ENCODE data around the gene ASB10. TPM values are rescaled to one million over a fixed set of nuclear protein-coding genes. Genes with fewer than 3 reads are reported as not detected.

ASB10 gene
- total RNA-seq, 2 experiments from 2014 or later, result not detected

DNA sequence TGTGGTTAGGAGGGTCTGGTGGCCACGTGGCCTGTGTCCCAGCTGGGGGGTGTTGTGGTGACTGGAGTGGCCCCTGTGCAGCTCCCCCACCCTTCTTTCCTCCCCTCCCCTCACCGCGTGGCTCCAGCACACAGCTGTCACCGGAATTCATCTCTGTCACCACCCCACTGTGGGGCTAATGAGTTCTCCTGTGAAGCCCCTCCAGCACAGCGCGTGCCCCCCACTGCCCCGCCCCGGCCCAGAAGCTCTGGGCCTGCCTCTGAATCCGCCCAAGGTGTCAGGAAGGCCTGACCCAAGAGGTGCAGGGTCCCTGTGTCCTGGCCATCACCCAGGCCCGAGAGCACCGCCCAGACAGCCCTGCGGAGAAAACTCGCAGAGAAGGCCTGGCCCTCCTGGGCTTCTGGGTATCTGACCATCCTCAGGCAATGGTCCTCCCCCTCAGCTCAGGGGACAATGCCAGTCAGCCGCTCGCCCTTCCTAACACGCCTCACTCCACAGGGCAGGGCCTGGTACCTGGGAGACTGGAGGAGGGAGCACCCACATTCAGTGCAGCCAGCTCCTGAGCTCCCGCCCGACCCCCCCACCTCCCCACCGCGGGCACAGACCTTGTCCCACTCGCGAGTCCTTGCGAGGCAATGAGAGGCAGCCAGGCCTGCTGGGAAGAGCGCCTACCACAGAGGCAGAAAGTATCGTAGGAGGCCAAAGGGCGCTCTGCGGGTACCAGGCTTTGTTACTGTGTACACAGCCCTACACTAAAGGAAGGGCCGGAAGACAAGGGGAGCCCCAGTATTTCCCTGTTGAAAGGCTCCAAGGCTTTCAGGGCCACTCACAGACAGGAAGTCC is 57.7 kb downstream of the ASB10 start:
- DNase-seq, result no peak
- no peaks in the 10 kb centered on the region for H3K4me1 Mint-ChIP-seq (ENCODE audit: low read depth)
- H3K36me3 Mint-ChIP-seq (ENCODE audit: low read depth), result peaks cover 2% of the 10 kb centered on the region
- no peak overlapping the region for H3K4me3 Mint-ChIP-seq
- H3K27ac Mint-ChIP-seq, result no peak overlapping the region
- intact Hi-C loops (cut with micrococcal nuclease), result no loop called here
- CTCF ChIA-PET, result no interaction called here
- H3K9me3 Mint-ChIP-seq, result no peaks in the 10 kb centered on the region
- no peaks in the 10 kb centered on the region for H3K27me3 Mint-ChIP-seq (ENCODE audit: low read depth)

DNA sequence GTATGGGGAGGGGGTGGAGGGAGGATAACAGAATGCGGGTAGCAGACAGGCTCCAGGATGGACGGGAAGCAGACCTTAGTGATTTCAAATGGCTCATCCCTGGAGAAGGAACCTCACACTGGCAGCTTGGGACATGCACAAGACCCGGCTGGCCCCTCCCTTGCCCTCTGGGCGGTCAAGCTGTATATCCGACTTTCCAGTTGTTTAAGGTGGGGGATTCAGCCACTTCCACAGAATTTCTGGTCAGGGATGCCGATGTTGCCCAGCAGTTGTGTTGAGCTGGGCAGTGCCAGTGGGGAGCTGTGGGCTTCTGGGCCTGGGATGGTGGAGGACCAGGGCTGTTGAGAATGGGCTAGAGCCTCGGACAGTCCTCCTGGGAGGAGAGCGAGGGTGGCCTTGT is 58.3 kb downstream of the ASB10 start:
- CTCF ChIA-PET, result no interaction called here

DNA sequence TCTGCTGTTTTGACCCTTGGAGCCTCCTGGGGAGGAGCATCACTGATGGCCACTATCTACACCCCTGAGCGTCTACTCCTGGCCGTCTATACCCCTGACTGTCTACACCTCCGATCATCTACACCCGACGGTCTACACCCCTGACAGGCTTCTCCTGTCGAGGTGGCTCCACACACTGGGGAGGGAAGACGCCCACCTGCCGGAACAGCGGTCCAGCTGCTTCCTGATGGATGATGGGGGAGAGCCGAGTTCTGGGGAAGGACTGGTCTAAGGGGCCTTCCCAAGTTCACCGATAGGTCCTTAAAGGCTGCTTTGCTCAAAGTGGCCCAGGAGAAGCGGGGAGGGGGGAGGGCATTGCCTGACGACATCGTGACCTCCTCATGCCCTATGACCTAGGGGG is 58.9 kb downstream of the ASB10 start:
- Mint-ChIP-seq H3K4me1 (ENCODE audit: low read depth) (peaks cover 4% of the 10 kb centered on the region), H3K27me3 (ENCODE audit: low read depth) (no peaks in the 10 kb centered on the region), H3K27ac (no peak overlapping the region), H3K36me3 (ENCODE audit: low read depth) (peaks cover 7% of the 10 kb centered on the region), H3K9me3 (no peaks in the 10 kb centered on the region), H3K4me3 (no peak overlapping the region)
- intact Hi-C loops (cut with micrococcal nuclease), result no loop called here
- no peak for DNase-seq
- CTCF ChIA-PET, result no interaction called here

More for the DNA sequence above, 58.3 kb downstream of the ASB10 start:
- DNase-seq, result no peak
- intact Hi-C loops (cut with micrococcal nuclease), result no loop called here
- H3K4me1 Mint-ChIP-seq (ENCODE audit: low read depth), result peaks cover 4% of the 10 kb centered on the region
- H3K27ac Mint-ChIP-seq, result no peak overlapping the region
- H3K27me3 Mint-ChIP-seq (ENCODE audit: low read depth), result no peaks in the 10 kb centered on the region
- no peaks in the 10 kb centered on the region for H3K9me3 Mint-ChIP-seq
- no peak overlapping the region for H3K4me3 Mint-ChIP-seq
- peaks cover 6% of the 10 kb centered on the region for H3K36me3 Mint-ChIP-seq (ENCODE audit: low read depth)

DNA sequence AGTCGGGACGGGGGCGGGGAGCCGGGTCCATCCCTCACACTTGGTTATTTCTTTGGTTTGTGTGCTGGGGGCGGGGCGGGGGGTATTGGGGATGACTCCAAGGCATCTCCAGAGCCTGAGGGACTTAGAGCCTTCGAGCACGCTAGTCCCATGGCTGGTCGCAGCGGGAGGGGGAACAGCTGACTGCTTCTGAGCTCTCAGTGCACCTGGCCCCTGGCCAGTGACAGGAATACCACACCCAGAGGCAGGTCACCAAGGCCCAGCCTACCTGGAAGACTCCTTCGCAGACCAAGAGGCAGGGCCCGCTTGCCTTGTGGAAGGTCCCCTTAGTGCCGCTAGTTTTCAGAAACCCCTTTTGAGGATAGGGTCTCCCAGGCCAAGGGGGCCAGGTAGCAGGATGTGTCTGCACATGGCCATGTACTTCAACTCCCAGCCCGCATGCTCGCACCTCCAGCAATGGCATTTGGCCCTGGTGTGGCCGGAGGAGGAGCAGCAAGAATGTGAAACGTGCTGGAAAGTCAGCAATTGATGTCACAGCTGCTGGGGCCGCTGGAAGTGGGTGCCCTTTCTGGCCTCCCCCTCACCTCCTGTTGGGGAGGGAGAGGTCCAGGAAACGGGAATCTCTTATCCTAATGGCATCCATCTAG is 60.4 kb downstream of the ASB10 start:
- H3K27ac Mint-ChIP-seq, result no peak overlapping the region
- no peak for DNase-seq
- CTCF ChIA-PET, result interaction anchor here (1.5 kb wide), 1 partner anchor 13 kb away, joined by 3 read pairs; no protein-coding TSS in a partner anchor
- intact Hi-C loops (cut with micrococcal nuclease), result no loop called here
- H3K4me1 Mint-ChIP-seq (ENCODE audit: low read depth), result peaks cover 4% of the 10 kb centered on the region
- no peaks in the 10 kb centered on the region for H3K9me3 Mint-ChIP-seq
- peaks cover 7% of the 10 kb centered on the region for H3K36me3 Mint-ChIP-seq (ENCODE audit: low read depth)
- no peak overlapping the region for H3K4me3 Mint-ChIP-seq
- no peaks in the 10 kb centered on the region for H3K27me3 Mint-ChIP-seq (ENCODE audit: low read depth)

DNA sequence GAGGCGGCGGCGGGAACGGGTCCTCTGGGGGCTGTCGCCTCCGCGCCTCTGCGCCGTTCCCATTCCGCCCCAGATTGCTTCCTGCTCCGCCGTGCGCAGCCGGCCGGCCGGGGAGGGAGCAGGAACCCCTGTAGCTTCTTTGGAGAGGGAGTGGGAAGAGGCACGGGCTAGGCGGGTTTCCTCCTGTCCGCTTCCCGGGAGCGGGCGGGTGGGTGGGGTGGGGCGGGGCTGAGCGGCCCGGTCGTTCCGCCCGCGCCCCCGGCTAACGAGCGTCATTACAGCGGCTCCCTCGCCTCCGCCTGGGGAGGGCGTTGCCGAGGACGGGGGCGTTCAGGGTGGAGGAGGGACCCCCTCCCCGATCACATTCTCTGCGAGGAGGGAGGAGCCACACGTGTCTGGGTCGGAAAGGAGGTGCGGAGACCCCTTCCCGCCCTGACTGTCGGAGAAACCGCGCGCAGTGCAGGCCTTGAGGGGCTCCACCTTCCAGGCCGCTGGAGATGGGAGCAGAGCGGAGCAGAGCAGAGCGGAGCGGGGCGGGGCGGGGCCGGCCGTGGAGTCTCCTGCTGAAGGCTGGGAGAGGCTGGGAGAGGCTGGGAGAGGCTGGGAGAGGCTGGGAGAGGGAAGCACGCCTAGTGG is 61.1 kb downstream of the ASB10 start:
- Mint-ChIP-seq H3K27me3 (ENCODE audit: low read depth) (no peaks in the 10 kb centered on the region), H3K9me3 (no peaks in the 10 kb centered on the region), H3K4me1 (ENCODE audit: low read depth) (peaks cover 4% of the 10 kb centered on the region), H3K27ac (no peak overlapping the region), H3K36me3 (ENCODE audit: low read depth) (peaks cover 8% of the 10 kb centered on the region), H3K4me3 (no peak overlapping the region)
- no peak for DNase-seq
- CTCF ChIA-PET, result no interaction called here
- intact Hi-C loops (cut with micrococcal nuclease), result no loop called here

Other genes with a start within 250 kb of the ASB10 start
- under 1 TPM; 0.17 to 0.19 TPM for gene KCNH2, start 208.9 kb downstream of the ASB10 start, total RNA-seq
- 1 to 10 TPM; 7.1 to 9.2 TPM for gene NOS3, start 196.2 kb downstream of the ASB10 start, total RNA-seq
- gene ATG9B, start 162.8 kb downstream of the ASB10 start, total RNA-seq, result 1 to 10 TPM; 2.8 to 4.0 TPM
- 10 to 100 TPM; 41.3 to 47.8 TPM for gene ABCB8, start 158.8 kb downstream of the ASB10 start, total RNA-seq
- 1 to 10 TPM; 6.8 to 7.9 TPM for gene ASIC3, start 138.7 kb downstream of the ASB10 start, total RNA-seq
- gene CDK5, start 129.4 kb downstream of the ASB10 start, total RNA-seq, result 10 to 100 TPM in 1 of 2 experiments, 1 to 10 TPM in 1; 10.0 to 10.1 TPM
- gene SLC4A2, start 127.7 kb downstream of the ASB10 start, total RNA-seq, result 10 to 100 TPM; 25.6 to 29.7 TPM
- 10 to 100 TPM; 43.6 to 45.7 TPM for gene FASTK, start 106.4 kb downstream of the ASB10 start, total RNA-seq
- 10 to 100 TPM; 30.2 to 35.0 TPM for gene TMUB1, start 103.8 kb downstream of the ASB10 start, total RNA-seq
- 10 to 100 TPM; 16.7 to 17.7 TPM for gene AGAP3, start 100.8 kb downstream of the ASB10 start, total RNA-seq
- not detected for gene GBX1, start 19.6 kb downstream of the ASB10 start, total RNA-seq
- gene H2BK1, start 23.2 kb upstream of the ASB10 start, total RNA-seq, result not detected
- gene ABCF2, start 40.0 kb upstream of the ASB10 start, total RNA-seq, result 10 to 100 TPM; 33.9 to 35.5 TPM
- gene CHPF2, start 45.2 kb upstream of the ASB10 start, total RNA-seq, result 10 to 100 TPM; 21.0 TPM
- gene SMARCD3, start 61.4 kb upstream of the ASB10 start, total RNA-seq, result 1 to 10 TPM; 4.5 to 5.8 TPM
- 10 to 100 TPM; 46.6 to 50.3 TPM for gene NUB1, start 154.6 kb upstream of the ASB10 start, total RNA-seq
- gene WDR86, start 222.8 kb upstream of the ASB10 start, total RNA-seq, result not detected

Data from activated naive CD4-positive, alpha-beta T cell treated with anti-CD3 and anti-CD28 coated beads for 36 hours (primary cell).